ENCODE data around the gene ADCY10.

ADCY10 gene

GRCh38 chr1:167805041-167805556, 108.8 kb downstream of the ADCY10 start:
- Histone ChIP-seq H3K4me1 (ENCODE audit: insufficient read depth, low read length) (no peaks in the 10 kb centered on the region), H3K36me3 (ENCODE audit: insufficient read depth, low read length) (no peaks in the 10 kb centered on the region), H3K9ac (ENCODE audit: low read depth, low read length) (no peak overlapping the region), H3K27me3 (ENCODE audit: insufficient read depth, low read length) (no peaks in the 10 kb centered on the region), H3K4me3 (ENCODE audit: low read length) (no peak overlapping the region), H3K27ac (ENCODE audit: low read depth, low read length) (no peak overlapping the region), H3K9me3 (ENCODE audit: insufficient read depth, low read depth, low read length) (peaks cover 8% of the 10 kb centered on the region; the same call in 1 of the 2 replicates)
- WGBS: 96% methylated on average over 4 of the region's 4 CpGs

GRCh38 chr1:167803358-167804207, 110.4 kb downstream of the ADCY10 start:
- 28% methylated on average over 12 of the region's 12 CpGs for WGBS
- no peaks in the 10 kb centered on the region for H3K4me1 ChIP-seq (ENCODE audit: insufficient read depth, low read length)
- H3K27me3 ChIP-seq (ENCODE audit: insufficient read depth, low read length): no peaks in the 10 kb centered on the region
- H3K36me3 ChIP-seq (ENCODE audit: insufficient read depth, low read length): no peaks in the 10 kb centered on the region
- no peak overlapping the region for H3K27ac ChIP-seq (ENCODE audit: low read depth, low read length)
- H3K4me3 ChIP-seq (ENCODE audit: low read length): no peak overlapping the region
- H3K9me3 ChIP-seq (ENCODE audit: insufficient read depth, low read depth, low read length): peaks cover 8% of the 10 kb centered on the region; the same call in 1 of the 2 replicates
- H3K9ac ChIP-seq (ENCODE audit: low read depth, low read length): no peak overlapping the region

- H3K4me1 ChIP-seq (ENCODE audit: insufficient read depth, low read length): peaks cover 4% of the 10 kb centered on the region; the same call in 1 of the 2 replicates
- no peaks in the 10 kb centered on the region for H3K36me3 ChIP-seq (ENCODE audit: insufficient read depth, low read length)
- peaks cover 8% of the 10 kb centered on the region; the same call in 1 of the 2 replicates for H3K9me3 ChIP-seq (ENCODE audit: insufficient read depth, low read depth, low read length)
- WGBS: 100% methylated on average over 4 of the region's 4 CpGs
- H3K27ac ChIP-seq (ENCODE audit: low read depth, low read length): no peak overlapping the region
- no peak overlapping the region for H3K9ac ChIP-seq (ENCODE audit: low read depth, low read length)
- no peak overlapping the region for H3K4me3 ChIP-seq (ENCODE audit: low read length)
- H3K27me3 ChIP-seq (ENCODE audit: insufficient read depth, low read length): no peaks in the 10 kb centered on the region
Measured at GRCh38 chr1:167802235-167802634, 111.7 kb downstream of the ADCY10 start.

DNA sequence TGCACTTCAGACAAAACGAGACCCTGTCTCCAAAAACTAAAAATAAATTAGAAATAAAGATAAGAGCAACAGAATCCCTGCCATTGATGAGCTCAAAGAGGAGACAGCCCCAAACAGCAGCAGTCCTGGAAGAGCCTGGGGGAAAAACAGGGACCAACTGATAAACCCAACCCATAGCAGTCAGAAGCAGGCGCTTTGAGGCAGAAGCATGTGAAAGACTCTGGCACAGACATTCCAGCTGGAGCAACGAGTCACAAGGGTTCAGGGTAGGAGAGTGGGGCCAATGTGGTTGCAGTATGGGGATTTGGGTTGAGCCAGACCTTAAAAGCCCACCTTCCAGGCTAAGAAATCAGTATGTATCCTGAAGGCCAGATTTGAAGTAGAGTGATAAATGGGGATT, 113.7 kb downstream of the ADCY10 start:
- H3K36me3 ChIP-seq (ENCODE audit: insufficient read depth, low read length): no peaks in the 10 kb centered on the region
- 80% methylated on average over 2 of the region's 3 CpGs for WGBS
- no peak overlapping the region for H3K4me3 ChIP-seq (ENCODE audit: low read length)
- no peaks in the 10 kb centered on the region for H3K27me3 ChIP-seq (ENCODE audit: insufficient read depth, low read length)
- peaks cover 5% of the 10 kb centered on the region; the same call in 1 of the 2 replicates for H3K9me3 ChIP-seq (ENCODE audit: insufficient read depth, low read depth, low read length)
- H3K4me1 ChIP-seq (ENCODE audit: insufficient read depth, low read length): peaks cover 23% of the 10 kb centered on the region
- H3K9ac ChIP-seq (ENCODE audit: low read depth, low read length): no peak overlapping the region
- no peak overlapping the region for H3K27ac ChIP-seq (ENCODE audit: low read depth, low read length)

GRCh38 chr1:167799747-167800146, 114.2 kb downstream of the ADCY10 start:
- H3K9me3 ChIP-seq (ENCODE audit: insufficient read depth, low read depth, low read length): peaks cover 5% of the 10 kb centered on the region; the same call in 1 of the 2 replicates
- whole genome bisulfite sequencing: 49% methylated on average over 4 of the region's 4 CpGs
- no peaks in the 10 kb centered on the region for H3K27me3 ChIP-seq (ENCODE audit: insufficient read depth, low read length)
- no peak overlapping the region for H3K9ac ChIP-seq (ENCODE audit: low read depth, low read length)
- no peaks in the 10 kb centered on the region for H3K36me3 ChIP-seq (ENCODE audit: insufficient read depth, low read length)
- H3K4me1 ChIP-seq (ENCODE audit: insufficient read depth, low read length): peaks cover 23% of the 10 kb centered on the region
- H3K4me3 ChIP-seq (ENCODE audit: low read length): no peak overlapping the region
- no peak overlapping the region for H3K27ac ChIP-seq (ENCODE audit: low read depth, low read length)

GRCh38 chr1:167798952-167799351, 115.0 kb downstream of the ADCY10 start:
- Histone ChIP-seq H3K9me3 (ENCODE audit: insufficient read depth, low read depth, low read length) (peaks cover 5% of the 10 kb centered on the region; the same call in 1 of the 2 replicates), H3K4me1 (ENCODE audit: insufficient read depth, low read length) (peaks cover 23% of the 10 kb centered on the region), H3K36me3 (ENCODE audit: insufficient read depth, low read length) (no peaks in the 10 kb centered on the region), H3K4me3 (ENCODE audit: low read length) (no peak overlapping the region), H3K27ac (ENCODE audit: low read depth, low read length) (no peak overlapping the region), H3K9ac (ENCODE audit: low read depth, low read length) (no peak overlapping the region), H3K27me3 (ENCODE audit: insufficient read depth, low read length) (no peaks in the 10 kb centered on the region)
- 87% methylated on average over 4 of the region's 4 CpGs for WGBS

DNA sequence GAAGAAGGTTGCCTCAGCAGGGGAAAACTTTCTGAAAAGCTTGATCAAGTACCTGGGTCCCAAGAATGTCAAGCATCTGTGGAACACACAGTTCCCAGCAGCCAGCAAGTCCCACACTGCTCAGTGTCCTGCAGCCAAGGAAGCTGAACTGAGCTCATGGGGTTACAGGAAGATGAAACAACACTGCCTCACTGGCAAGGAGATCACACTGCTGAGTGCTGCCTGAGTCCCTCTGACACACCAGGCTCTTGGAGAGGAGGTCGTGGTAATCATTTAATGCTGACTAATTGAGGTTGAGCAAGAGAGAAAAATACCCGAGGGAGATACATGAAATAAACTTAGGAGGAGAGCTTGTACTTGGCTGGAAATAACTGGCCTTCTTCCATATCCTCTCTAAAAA, 116.9 kb downstream of the ADCY10 start:
- Histone ChIP-seq H3K4me3 (ENCODE audit: low read length) (no peak overlapping the region), H3K9ac (ENCODE audit: low read depth, low read length) (no peak overlapping the region), H3K36me3 (ENCODE audit: insufficient read depth, low read length) (0 out of 2 replicates have a peak, but pooled peaks cover 2% of the 10 kb centered on the region), H3K27me3 (ENCODE audit: insufficient read depth, low read length) (no peaks in the 10 kb centered on the region), H3K27ac (ENCODE audit: low read depth, low read length) (peak overlapping the region; percentile 1), H3K4me1 (ENCODE audit: insufficient read depth, low read length) (peaks cover 23% of the 10 kb centered on the region), H3K9me3 (ENCODE audit: insufficient read depth, low read depth, low read length) (no peaks in the 10 kb centered on the region)
- 65% methylated on average over 2 of the region's 2 CpGs for WGBS

DNA sequence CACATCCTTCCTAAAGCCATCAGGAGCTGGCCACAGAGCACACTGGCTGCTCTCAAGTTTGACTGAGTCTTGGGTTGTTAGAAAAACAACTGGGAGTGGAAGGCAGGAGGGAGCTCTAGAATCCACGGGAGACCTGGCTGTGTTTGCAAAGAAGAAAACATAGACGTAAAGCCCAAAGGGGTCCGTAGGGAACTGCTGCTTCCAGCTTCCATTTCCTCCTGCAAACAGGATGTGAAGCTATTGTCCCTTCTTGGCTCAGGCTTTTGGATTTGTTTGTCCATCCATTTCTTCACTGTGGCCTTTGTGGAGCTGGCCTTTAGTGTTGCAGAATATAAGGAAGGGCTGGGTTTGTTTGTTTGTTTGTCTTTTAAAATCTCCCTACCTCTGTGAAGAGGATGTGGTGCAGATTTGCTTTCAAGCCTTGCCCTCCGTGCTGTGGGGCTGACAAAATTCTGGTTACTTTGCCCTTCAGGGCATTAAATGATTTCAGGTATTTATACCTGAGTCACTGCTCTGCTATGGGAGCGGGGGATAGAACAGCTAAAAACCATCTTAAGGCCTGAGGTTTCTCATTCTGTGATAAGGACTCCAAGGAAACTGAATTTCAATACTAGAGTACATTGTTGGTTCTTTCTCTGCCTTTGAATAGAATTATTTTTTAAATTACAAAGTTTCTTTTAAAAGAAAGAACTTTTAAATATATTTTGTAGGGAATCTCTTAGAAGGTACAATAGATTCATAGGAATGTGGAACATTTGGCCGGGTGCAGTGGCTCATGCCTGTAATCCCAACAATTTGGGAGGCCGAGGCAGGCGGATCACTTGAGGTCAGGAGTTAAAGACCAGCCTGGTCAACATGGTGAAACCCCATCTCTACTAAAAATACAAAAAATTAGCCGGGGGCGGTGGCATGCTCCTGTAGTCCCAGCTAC, 117.9 kb downstream of the ADCY10 start:
- H3K4me3 ChIP-seq (ENCODE audit: low read length): no peak overlapping the region
- H3K36me3 ChIP-seq (ENCODE audit: insufficient read depth, low read length): 0 out of 2 replicates have a peak, but pooled peaks cover 2% of the 10 kb centered on the region
- peaks cover 23% of the 10 kb centered on the region for H3K4me1 ChIP-seq (ENCODE audit: insufficient read depth, low read length)
- 71% methylated on average over 10 of the region's 10 CpGs for WGBS
- no peaks in the 10 kb centered on the region for H3K9me3 ChIP-seq (ENCODE audit: insufficient read depth, low read depth, low read length)
- H3K27ac ChIP-seq (ENCODE audit: low read depth, low read length): peak overlapping the region; percentile 65
- no peaks in the 10 kb centered on the region for H3K27me3 ChIP-seq (ENCODE audit: insufficient read depth, low read length)
- H3K9ac ChIP-seq (ENCODE audit: low read depth, low read length): peak overlapping the region; percentile 21; the same call in 1 of the 2 replicates

DNA sequence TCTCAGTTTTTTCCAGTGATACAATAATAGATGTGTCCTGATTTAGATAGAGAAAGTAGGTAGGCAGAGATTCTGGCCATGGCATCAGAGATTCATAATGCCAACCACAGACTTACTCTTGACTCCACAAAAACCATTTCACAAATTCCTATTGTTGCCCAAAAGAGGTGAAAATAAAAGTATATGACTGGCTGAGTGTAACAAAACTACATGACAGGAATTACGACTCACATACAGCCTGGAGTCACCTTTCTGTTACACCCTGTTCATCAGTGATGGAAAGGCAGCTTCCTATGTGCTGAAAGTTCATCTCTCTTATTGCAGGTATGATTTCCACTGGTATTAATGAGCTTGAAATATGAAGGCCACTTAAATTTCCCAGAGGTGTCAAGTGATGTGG, 119.9 kb downstream of the ADCY10 start:
- H3K4me1 ChIP-seq (ENCODE audit: insufficient read depth, low read length): peaks cover 23% of the 10 kb centered on the region
- H3K9ac ChIP-seq (ENCODE audit: low read depth, low read length): no peak overlapping the region

GRCh38 chr1:167792188-167792565, 121.8 kb downstream of the ADCY10 start:
- Histone ChIP-seq H3K27ac (ENCODE audit: low read depth, low read length) (no peak overlapping the region), H3K36me3 (ENCODE audit: insufficient read depth, low read length) (peaks cover 36% of the 10 kb centered on the region), H3K9me3 (ENCODE audit: insufficient read depth, low read depth, low read length) (no peaks in the 10 kb centered on the region), H3K9ac (ENCODE audit: low read depth, low read length) (no peak overlapping the region), H3K4me3 (ENCODE audit: low read length) (no peak overlapping the region), H3K27me3 (ENCODE audit: insufficient read depth, low read length) (no peaks in the 10 kb centered on the region), H3K4me1 (ENCODE audit: insufficient read depth, low read length) (peaks cover 18% of the 10 kb centered on the region)
- 100% methylated on average over 3 of the region's 4 CpGs for WGBS

More for the DNA sequence above, 119.9 kb downstream of the ADCY10 start:
- Histone ChIP-seq H3K27me3 (ENCODE audit: insufficient read depth, low read length) (no peaks in the 10 kb centered on the region), H3K36me3 (ENCODE audit: insufficient read depth, low read length) (peaks cover 18% of the 10 kb centered on the region), H3K27ac (ENCODE audit: low read depth, low read length) (no peak overlapping the region), H3K4me3 (ENCODE audit: low read length) (no peak overlapping the region), H3K9me3 (ENCODE audit: insufficient read depth, low read depth, low read length) (no peaks in the 10 kb centered on the region)
- WGBS: 95% methylated on average over 1 of the region's 1 CpG
